Endothelial cell (in vitro differentiated cells): Measurements from ENCODE around the gene RSRC1. TPM values are rescaled to one million over a fixed set of nuclear protein-coding genes. Genes with fewer than 3 reads are reported as not detected.

ENCODE experiments used
- DNase-seq: peaks from one replicate; pipeline ENCODE4 v3.0.0; 2021; ENCODE audit warnings: low spot score
- H3K27ac Mint-ChIP-seq: one replicate; pipeline ENCODE4 v1.8.0; 2021; ENCODE audit warnings: mixed read lengths, inconsistent platforms; ENCODE audit not compliant: unreplicated experiment
- H3K27me3 Mint-ChIP-seq: one replicate; pipeline ENCODE4 v1.8.0; 2021; ENCODE audit warnings: mild to moderate bottlenecking, moderate library complexity, mixed read lengths, inconsistent platforms; ENCODE audit not compliant: unreplicated experiment
- H3K36me3 Mint-ChIP-seq: one replicate; pipeline ENCODE4 v1.8.0; 2021; ENCODE audit warnings: mild to moderate bottlenecking, low read depth, mixed read lengths, inconsistent platforms; ENCODE audit not compliant: unreplicated experiment
- H3K4me1 Mint-ChIP-seq: one replicate; pipeline ENCODE4 v1.8.0; 2021; ENCODE audit warnings: mild to moderate bottlenecking, mixed read lengths, inconsistent platforms; ENCODE audit not compliant: unreplicated experiment
- H3K4me3 Mint-ChIP-seq: one replicate; pipeline ENCODE4 v1.8.0; 2021; ENCODE audit warnings: mild to moderate bottlenecking, mixed read lengths, inconsistent platforms; ENCODE audit not compliant: unreplicated experiment
- H3K9me3 Mint-ChIP-seq: one replicate; pipeline ENCODE4 v1.8.0; 2021; ENCODE audit warnings: mixed read lengths, inconsistent platforms; ENCODE audit not compliant: unreplicated experiment
- CTCF ChIP-seq: fragments of 200-600 bp; sonication (generic); IDR thresholded peaks from one replicate; pipeline ENCODE4 v1.5.0; 2021; ENCODE audit warnings: antibody characterized with exemption; ENCODE audit not compliant: unreplicated experiment
- total RNA-seq: library from RNA; stranded (reverse); fragmentation: NEBNext Ultra II Directional; extraction: Animal tissue kit (Norgen Biotek cat#: 25700); gene quantifications from one replicate; pipeline ENCODE4 v1.2.1, GENCODE V29; 2021; ENCODE audit not compliant: unreplicated experiment

The RSRC1 gene
- total RNA-seq, 1 donor from 2014 or later = 24.7 TPM

GRCh38 chr3:158106766-158107471, 3.0 kb upstream of the RSRC1 start:
- H3K9me3 Mint-ChIP-seq = no peaks in the 10 kb centered on the region
- H3K27ac Mint-ChIP-seq = no peak overlapping the region
- H3K27me3 Mint-ChIP-seq = peaks cover 35% of the 10 kb centered on the region
- H3K36me3 Mint-ChIP-seq = peaks cover 4% of the 10 kb centered on the region
- no peak for TF ChIP-seq CTCF
- peaks cover 40% of the 10 kb centered on the region for H3K4me1 Mint-ChIP-seq
- peak; percentile 42 for DNase-seq
- peak overlapping the region; percentile 83 for H3K4me3 Mint-ChIP-seq

- TF ChIP-seq CTCF = no peak
- H3K9me3 Mint-ChIP-seq = no peaks in the 10 kb centered on the region
- DNase-seq = no peak
- no peak overlapping the region for H3K27ac Mint-ChIP-seq
- peaks cover 40% of the 10 kb centered on the region for H3K4me1 Mint-ChIP-seq
- peaks cover 35% of the 10 kb centered on the region for H3K27me3 Mint-ChIP-seq
- H3K36me3 Mint-ChIP-seq = peaks cover 4% of the 10 kb centered on the region
- no peak overlapping the region for H3K4me3 Mint-ChIP-seq
Measured at GRCh38 chr3:158107605-158108444, 2.1 kb upstream of the RSRC1 start.

GRCh38 chr3:158108445-158108985, 1.4 kb upstream of the RSRC1 start:
- H3K27ac Mint-ChIP-seq = no peak overlapping the region
- H3K27me3 Mint-ChIP-seq = peaks cover 35% of the 10 kb centered on the region
- H3K9me3 Mint-ChIP-seq = no peaks in the 10 kb centered on the region
- peaks cover 4% of the 10 kb centered on the region for H3K36me3 Mint-ChIP-seq
- no peak for DNase-seq
- H3K4me1 Mint-ChIP-seq = peaks cover 37% of the 10 kb centered on the region
- TF ChIP-seq CTCF = no peak
- no peak overlapping the region for H3K4me3 Mint-ChIP-seq

GRCh38 chr3:158109295-158109803, 540 bp upstream of the RSRC1 start:
- Mint-ChIP-seq H3K27me3 (peaks cover 28% of the 10 kb centered on the region), H3K4me1 (peaks cover 29% of the 10 kb centered on the region), H3K36me3 (peaks cover 4% of the 10 kb centered on the region), H3K9me3 (no peaks in the 10 kb centered on the region), H3K27ac (peak overlapping the region; percentile 88), H3K4me3 (peak overlapping the region; percentile 96)
- no peak for DNase-seq
- TF ChIP-seq CTCF = no peak
